Smooth muscle cell (in vitro differentiated cells): ENCODE measurements around the gene WWTR1. TPM values are rescaled to one million over a fixed set of nuclear protein-coding genes. Genes with fewer than 3 reads are reported as not detected.

Source experiments
- DNase-seq: peaks from one replicate; lab custom pipeline; 2025; ENCODE audit not compliant: unreplicated experiment; lab: John Stamatoyannopoulos, UW
- H2AFZ ChIP-seq: fragments of 200-600 bp; sonication (generic); 2 replicates; pipeline ENCODE4 v1.6.0; 2016; ENCODE audit warnings: antibody characterized with exemption, low read depth, mild to moderate bottlenecking
- H3F3A ChIP-seq: fragments of 200-600 bp; sonication (generic); 2 replicates; pipeline ENCODE4 v1.6.0; 2017; ENCODE audit warnings: antibody characterized with exemption, low read depth
- H3K27ac ChIP-seq: fragments of 200-600 bp; sonication (generic); 2 replicates; pipeline ENCODE4 v1.5.1; 2016; ENCODE audit warnings: low read depth, mild to moderate bottlenecking
- H3K27me3 ChIP-seq: fragments of 200-600 bp; sonication (generic); 2 replicates; pipeline ENCODE4 v1.6.1; 2016; ENCODE audit warnings: low read depth, mild to moderate bottlenecking
- H3K36me3 ChIP-seq: fragments of 200-600 bp; sonication (generic); 2 replicates; pipeline ENCODE4 v1.5.1; 2016; ENCODE audit warnings: low read depth
- H3K4me1 ChIP-seq: fragments of 200-600 bp; sonication (generic); 2 replicates; pipeline ENCODE4 v1.5.1; 2016; ENCODE audit warnings: low read depth
- H3K4me2 ChIP-seq: fragments of 200-600 bp; sonication (generic); 2 replicates; pipeline ENCODE4 v1.6.0; 2016; ENCODE audit warnings: mild to moderate bottlenecking
- H3K4me3 ChIP-seq: fragments of 200-600 bp; sonication (generic); 2 replicates; pipeline ENCODE4 v1.5.1; 2016; ENCODE audit warnings: mild to moderate bottlenecking
- H3K79me2 ChIP-seq: fragments of 200-600 bp; sonication (generic); 2 replicates; pipeline ENCODE4 v1.6.0; 2016; ENCODE audit warnings: low read depth, mild to moderate bottlenecking
- H3K9ac ChIP-seq: fragments of 200-600 bp; sonication (generic); 2 replicates; pipeline ENCODE4 v1.6.0; 2016; ENCODE audit warnings: low read depth
- H3K9me3 ChIP-seq: fragments of 200-600 bp; sonication (generic); replicated peaks from 2 replicates; pipeline ENCODE4 v1.5.1; 2016; ENCODE audit warnings: low read depth
- H4K20me1 ChIP-seq: fragments of 200-600 bp; sonication (generic); 2 replicates; pipeline ENCODE4 v1.6.0; 2016; ENCODE audit warnings: low read depth
- CTCF ChIP-seq: fragments of 200-600 bp; sonication (generic); IDR thresholded peaks from 2 replicates; pipeline ENCODE4 v1.5.1; 2017; ENCODE audit warnings: borderline replicate concordance, mild to moderate bottlenecking, antibody characterized with exemption; ENCODE audit not compliant: insufficient read depth, poor library complexity, severe bottlenecking
- WGBS: methylation state at CpG from one replicate; pipeline ENCODE4 v1.1.7; 2016; ENCODE audit warnings: low lambda C conversion rate; 5-methylcytosine and 5-hydroxymethylcytosine counted together
- polyA plus RNA-seq: library from polyadenylated mRNA; unstranded; fragments of >200 nt; fragmentation: Nextera tagmentation; extraction: Ambion mirVana; gene quantifications from 2 replicates; pipeline ENCODE4 v1.2.1, GENCODE V29; 2016
- total RNA-seq: library from RNA; depleted of rRNA; stranded (reverse); fragments of >200 nt; gene quantifications from 2 replicates; pipeline ENCODE4 v1.2.3, GENCODE V29; 2014

The WWTR1 gene
- total and polyA plus RNA-seq, 2 experiments from 2014 or later, result 38.4 to 55.6 TPM

- H3K79me2 ChIP-seq, result no peaks in the 10 kb centered on the region
- peak overlapping the region; percentile 32 for H3K9ac ChIP-seq
- H2AFZ ChIP-seq, result peak overlapping the region; percentile 72
- H3K36me3 ChIP-seq, result no peaks in the 10 kb centered on the region
- peak overlapping the region; percentile 13 for H3K4me3 ChIP-seq
- H3K27ac ChIP-seq, result peak overlapping the region; percentile 87
- H3K4me2 ChIP-seq, result peak overlapping the region; percentile 68
- H3K9me3 ChIP-seq, result no peaks in the 10 kb centered on the region
- peaks cover 23% of the 10 kb centered on the region for H3F3A ChIP-seq
- H3K27me3 ChIP-seq, result no peaks in the 10 kb centered on the region
- 30% methylated on average over 4 of the region's 4 CpGs for WGBS
- no peak for TF ChIP-seq CTCF
- DNase-seq, result no peak
- no peaks in the 10 kb centered on the region for H4K20me1 ChIP-seq
- H3K4me1 ChIP-seq, result peaks cover 4% of the 10 kb centered on the region
These were observed 4.5 kb upstream of the WWTR1 start for GRCh38 chr3:149662240-149662887.

GRCh38 chr3:149660462-149660861 lies 2.6 kb upstream of the WWTR1 start:
- TF ChIP-seq CTCF, result no peak
- Histone ChIP-seq H2AFZ (no peak overlapping the region), H4K20me1 (peaks cover 13% of the 10 kb centered on the region), H3K4me3 (no peak overlapping the region), H3K36me3 (no peaks in the 10 kb centered on the region), H3K27me3 (no peaks in the 10 kb centered on the region), H3F3A (peaks cover 23% of the 10 kb centered on the region), H3K9me3 (no peaks in the 10 kb centered on the region), H3K79me2 (peaks cover 18% of the 10 kb centered on the region), H3K4me1 (peaks cover 10% of the 10 kb centered on the region), H3K4me2 (no peak overlapping the region), H3K27ac (peak overlapping the region; percentile 14), H3K9ac (no peak overlapping the region)
- no peak for DNase-seq
- WGBS, result 63% methylated on average over 1 of the region's 1 CpG

GRCh38 chr3:149658744-149659497 lies 1.1 kb upstream of the WWTR1 start:
- Histone ChIP-seq H3K9ac (peak overlapping the region; percentile 78), H3K4me1 (peaks cover 14% of the 10 kb centered on the region), H4K20me1 (peaks cover 28% of the 10 kb centered on the region), H3K27ac (peak overlapping the region; percentile 91), H3K9me3 (no peaks in the 10 kb centered on the region), H3K79me2 (peaks cover 34% of the 10 kb centered on the region), H2AFZ (peak overlapping the region; percentile 6), H3F3A (peaks cover 23% of the 10 kb centered on the region), H3K27me3 (no peaks in the 10 kb centered on the region), H3K4me3 (peak overlapping the region; percentile 77), H3K4me2 (peak overlapping the region; percentile 95), H3K36me3 (no peaks in the 10 kb centered on the region)
- no peak for DNase-seq
- WGBS, result 31% methylated on average over 24 of the region's 24 CpGs
- TF ChIP-seq CTCF, result no peak
